NCI-H1930 (cell line): Measurements from ENCODE around the gene AUTS2.

Source experiments
- DNase-seq, 2 experiments: peaks; one replicate each; lab custom pipeline; 2025; lab: John Stamatoyannopoulos, UW

AUTS2 gene

GRCh38 chr7:70830060-70830395 lies 1231.8 kb downstream of the AUTS2 start:
- no peak for DNase-seq

GRCh38 chr7:70830426-70830825 lies 1232.2 kb downstream of the AUTS2 start:
- no peak for DNase-seq

- DNase-seq = no peak
These were observed 1235.5 kb downstream of the AUTS2 start for GRCh38 chr7:70833726-70834125.

GRCh38 chr7:70834424-70834823 lies 1236.1 kb downstream of the AUTS2 start:
- no peak for DNase-seq

GRCh38 chr7:70835658-70836057 lies 1237.4 kb downstream of the AUTS2 start:
- DNase-seq = no peak

GRCh38 chr7:70836279-70836678 lies 1238.0 kb downstream of the AUTS2 start:
- DNase-seq = no peak

GRCh38 chr7:70836946-70837345 lies 1238.7 kb downstream of the AUTS2 start:
- no peak for DNase-seq

GRCh38 chr7:70837589-70837988 lies 1239.3 kb downstream of the AUTS2 start:
- no peak for DNase-seq

GRCh38 chr7:70838292-70838907 lies 1240.1 kb downstream of the AUTS2 start:
- DNase-seq = no peak
